Measurements from ENCODE around the gene VPS13A. TPM values are rescaled to one million over a fixed set of nuclear protein-coding genes. Genes with fewer than 3 reads are reported as not detected.

VPS13A gene
- total and polyA plus RNA-seq, 9 of the 15 experiments (the other 6 are each of a cell fraction or from before 2014, with no cell fraction given), result 5.6 to 29.9 (median 14.7) TPM

- no peak for TF ChIP-seq USF1 (CRISPR knock-in tag; IDR thresholded peaks at IDR 0.05)
- no peak for TF ChIP-seq TBL1XR1 (IDR thresholded peaks at IDR 0.05; ENCODE audit: low read length in 2 of 2)
- TF ChIP-seq SIX5 (IDR thresholded peaks at IDR 0.05; ENCODE audit: borderline replicate concordance in 1 of 2, insufficient read depth in 1 of 2, low read depth in 1 of 2, low read length in 2 of 2), result no peak
Observed at GRCh38 chr9:77251050-77251449, 73.7 kb downstream of the VPS13A start (continued).

- WGBS (ENCODE audit: insufficient coverage, low coverage, missing lambda C conversion rate), result 78% methylated on average over 1 of the region's 2 CpGs
- TF ChIP-seq ZNF764 (CRISPR knock-in tag; IDR thresholded peaks at IDR 0.05; ENCODE audit: low read depth) (no peak), ZNF121 (CRISPR knock-in tag; conservative IDR thresholded peaks at IDR 0.05) (0 out of 2 replicates have a peak, but pooled peaks have one; percentile 17)
- no peaks in the 10 kb centered on the region for H3K9me3 ChIP-seq (replicated peaks; ENCODE audit: control insufficient read depth, insufficient read depth, low read depth, low read length)
- intact Hi-C loops (cut with micrococcal nuclease), result no loop called here
- H3K27me3 ChIP-seq (ENCODE audit: control insufficient read depth in 2 of 2, insufficient read depth in 2 of 2, low read length in 2 of 2), result no peaks in the 10 kb centered on the region
- 0 out of 3 replicates have a peak, but pooled peaks cover 8% of the 10 kb centered on the region for H3K36me3 ChIP-seq (ENCODE audit: control insufficient read depth, insufficient read depth, low read length)
- H2AFZ ChIP-seq (ENCODE audit: low read depth, low read length), result no peak overlapping the region
- no peak overlapping the region for H3K9ac ChIP-seq (ENCODE audit: insufficient read depth in 1 of 2, low read depth in 2 of 2, low read length in 2 of 2)
- ChIA-PET POLR2A (no interaction called here), CTCF (ENCODE audit: low intra/inter-chr PET ratio) (no interaction called here)
- BruUV-seq (replicated peaks), result no TSS peak
- H4K20me1 ChIP-seq (replicated peaks; ENCODE audit: control insufficient read depth, insufficient read depth, low read length), result no peaks in the 10 kb centered on the region
- H3K4me2 ChIP-seq (ENCODE audit: insufficient read depth, low read length), result no peak overlapping the region
- H3K9me1 ChIP-seq (ENCODE audit: control insufficient read depth, insufficient read depth, low read length), result no peaks in the 10 kb centered on the region
- no peak for DNase-seq (ENCODE audit: extremely low read depth in 1 of 4, low spot score in 3 of 4)
- H3K4me3 ChIP-seq, result no peak overlapping the region
- H3K79me2 ChIP-seq (ENCODE audit: control insufficient read depth, insufficient read depth, low read length), result no peaks in the 10 kb centered on the region
- no peaks in the 10 kb centered on the region for H3K4me1 ChIP-seq (replicated peaks in 1 of 2; ENCODE audit: control insufficient read depth in 2 of 2, insufficient read depth in 2 of 2, low read length in 2 of 2)
- no peak overlapping the region for H3K27ac ChIP-seq (ENCODE audit: extremely low read depth, low read depth, low read length)
- ATAC-seq, result no peak
- in situ Hi-C loops (cut with MboI), result no loop called here
- FAIRE-seq, result no peak
Observed at GRCh38 chr9:77257275-77257674, 79.9 kb downstream of the VPS13A start.

All from K562 (cell line).